ENCODE results near the gene ZNF212.

DNA sequence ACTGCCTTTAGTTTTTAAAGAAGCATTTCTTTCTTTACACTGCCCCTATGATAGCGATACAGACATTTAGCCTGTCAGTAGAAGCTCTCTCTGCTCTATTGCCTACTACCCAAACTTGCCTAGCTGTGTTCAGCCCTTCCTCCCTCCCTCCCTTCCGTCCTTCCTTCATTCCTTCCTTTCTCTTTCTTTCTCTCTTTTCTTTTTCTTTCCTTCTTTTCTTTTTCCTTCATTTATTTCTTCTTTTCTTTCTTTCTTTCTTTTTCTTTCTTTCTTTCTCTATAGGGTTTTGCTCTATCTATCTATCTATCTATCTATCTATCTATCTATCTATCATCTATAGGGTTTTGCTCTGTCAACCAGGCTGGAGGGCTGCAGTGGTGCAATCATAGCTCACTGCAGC lies 7.1 kb upstream of the ZNF212 start:
- no peak for TF ChIP-seq EP300 (IDR thresholded peaks at IDR 0.05)
- no peak for TF ChIP-seq POLR2A (IDR thresholded peaks at IDR 0.05)

All from tibial nerve (tissue), 3 donors.